GM21723 (cell line): Measurements from ENCODE around the gene TSTD1.
"Not testable (repeated sequence)": the region's sequence is repeated elsewhere in the genome, so short reads cannot be mapped to it uniquely, and the experiment has no call there.

Source experiments
- ATAC-seq: cut with Tn5 transposase; IDR thresholded peaks from one replicate; pipeline ENCODE4 v1.9.1; 2021; ENCODE audit warnings: mild to moderate bottlenecking, moderate library complexity; ENCODE audit not compliant: unreplicated experiment

TSTD1 gene

DNA sequence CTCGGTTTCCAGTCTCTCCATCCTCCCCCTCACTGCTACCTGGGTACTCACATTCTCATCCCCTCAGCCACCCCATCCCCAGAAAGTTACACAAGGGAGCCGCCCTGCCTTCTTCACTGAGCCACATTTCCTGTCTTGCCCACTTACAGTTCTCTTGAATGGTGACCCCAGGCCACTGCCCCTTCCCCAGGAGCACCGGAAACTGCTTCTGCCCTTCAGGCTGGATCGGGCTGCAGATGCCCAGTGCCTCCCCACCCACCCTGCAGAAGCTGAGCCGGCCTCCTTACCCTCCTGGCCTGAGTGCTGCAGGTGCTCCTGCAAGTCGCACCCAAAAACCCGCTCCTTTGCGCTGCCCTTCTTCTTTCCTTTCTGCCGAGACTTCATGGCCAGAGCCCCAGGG, 30.5 kb upstream of the TSTD1 start:
- peak; percentile 11 for ATAC-seq

DNA sequence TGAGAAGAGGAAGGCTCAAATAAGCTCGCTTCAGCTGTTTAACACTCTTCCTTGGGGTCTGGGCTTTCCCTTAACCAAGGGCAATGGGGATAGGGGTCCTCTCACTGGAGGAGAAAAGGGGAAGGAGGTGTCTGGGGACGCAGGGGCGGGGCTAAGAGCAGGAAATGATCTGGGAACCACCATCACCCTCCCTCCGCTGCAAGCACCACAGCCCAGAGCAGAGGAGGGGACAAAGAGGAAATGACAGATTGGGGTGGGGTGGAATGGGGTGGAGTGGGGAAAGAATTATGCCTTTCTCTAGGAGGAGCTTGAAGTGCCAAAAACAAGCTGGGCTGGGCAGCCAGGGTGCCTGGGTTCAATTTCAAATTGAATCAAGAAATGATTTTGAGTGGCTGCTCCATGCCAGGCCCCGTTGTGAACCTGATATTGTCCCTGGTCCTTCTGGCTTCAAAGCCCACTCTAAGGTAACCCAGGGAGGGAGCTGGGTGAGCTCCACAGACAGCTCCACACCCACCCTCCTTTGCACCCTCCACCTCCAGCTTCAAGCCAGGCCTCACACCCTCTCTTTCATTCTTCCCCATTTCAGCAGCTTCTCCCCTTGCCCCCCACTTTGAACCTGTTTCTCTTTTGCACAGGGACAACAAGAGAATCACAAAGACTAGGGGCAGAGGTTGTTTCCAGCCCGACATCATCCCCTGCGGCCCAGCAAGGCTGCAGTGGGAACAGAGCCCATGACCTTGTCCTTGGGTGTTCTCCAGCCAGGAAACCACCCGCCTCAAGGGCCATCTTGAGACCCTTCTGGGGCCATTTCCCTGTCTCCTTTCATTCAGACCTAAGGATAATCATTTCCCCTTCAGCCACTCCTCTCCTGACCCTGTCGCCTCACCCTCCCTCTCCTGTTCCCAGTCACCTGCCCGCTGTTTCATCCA, 29.8 kb upstream of the TSTD1 start:
- peak; percentile 57 for ATAC-seq

- no peak for ATAC-seq
These were observed 27.9 kb upstream of the TSTD1 start for GRCh38 chr1:161066694-161067093.

DNA sequence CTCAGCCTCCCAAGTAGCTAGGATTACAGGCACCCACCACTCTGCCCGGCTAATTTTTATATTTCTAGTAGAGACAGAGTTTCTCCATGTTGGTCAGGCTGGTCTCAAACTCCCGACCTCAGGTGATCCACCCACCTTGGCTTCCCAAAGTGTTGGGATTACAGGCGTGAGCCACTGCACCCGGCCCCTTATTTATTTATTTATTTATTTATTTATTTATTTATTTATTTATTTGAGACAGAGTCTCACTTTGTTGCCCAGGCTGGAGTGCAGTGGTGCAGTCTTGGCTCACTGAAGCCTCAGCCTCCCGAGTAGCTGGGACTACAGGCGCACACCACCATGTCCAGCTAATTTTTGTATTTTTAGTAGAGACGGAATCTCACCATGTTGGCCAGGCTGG, 26.9 kb upstream of the TSTD1 start:
- ATAC-seq, result not testable (repeated sequence)

DNA sequence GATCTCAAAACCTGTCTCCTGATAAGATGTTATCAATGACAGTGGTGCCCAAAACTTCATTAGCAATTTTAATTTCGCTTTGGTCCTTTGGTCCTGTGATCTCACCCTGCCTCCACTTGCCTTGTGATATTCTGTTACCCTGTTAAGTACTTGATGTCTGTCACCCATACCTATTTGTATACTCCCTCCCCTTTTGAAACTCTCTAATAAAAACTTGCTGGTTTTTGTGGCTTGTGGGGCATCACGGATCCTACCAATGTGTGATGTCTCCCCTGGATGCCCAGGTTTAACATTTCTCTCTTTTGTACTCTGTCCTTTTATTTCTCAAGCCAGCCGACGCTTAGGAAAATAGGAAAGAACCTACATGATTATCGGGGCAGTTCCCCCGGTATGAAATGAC, 25.2 kb upstream of the TSTD1 start:
- not testable (repeated sequence) for ATAC-seq

- ATAC-seq, result no peak
These were observed 22.7 kb upstream of the TSTD1 start for GRCh38 chr1:161061419-161061818.

GRCh38 chr1:161059293-161059692, 20.5 kb upstream of the TSTD1 start:
- ATAC-seq, result no peak

DNA sequence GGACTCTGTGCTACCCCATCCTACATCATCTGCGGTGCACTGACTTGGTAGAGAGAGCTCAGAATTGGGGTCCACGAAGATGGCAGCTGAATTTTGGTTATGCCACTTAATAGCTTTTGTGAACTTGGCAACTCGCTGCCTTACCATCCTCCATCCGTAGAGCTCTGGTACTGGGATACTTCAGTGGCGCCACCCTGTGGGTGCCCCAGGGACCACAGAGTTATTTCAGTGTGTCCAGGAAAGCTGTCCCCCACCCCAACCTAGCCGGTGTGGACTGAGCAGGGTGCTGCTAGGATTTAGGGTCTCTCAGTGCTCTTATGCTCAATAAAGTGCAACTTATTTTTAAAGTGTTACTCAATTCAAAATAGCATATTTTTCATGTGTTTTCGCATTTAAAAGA, 16.0 kb upstream of the TSTD1 start:
- ATAC-seq, result no peak

DNA sequence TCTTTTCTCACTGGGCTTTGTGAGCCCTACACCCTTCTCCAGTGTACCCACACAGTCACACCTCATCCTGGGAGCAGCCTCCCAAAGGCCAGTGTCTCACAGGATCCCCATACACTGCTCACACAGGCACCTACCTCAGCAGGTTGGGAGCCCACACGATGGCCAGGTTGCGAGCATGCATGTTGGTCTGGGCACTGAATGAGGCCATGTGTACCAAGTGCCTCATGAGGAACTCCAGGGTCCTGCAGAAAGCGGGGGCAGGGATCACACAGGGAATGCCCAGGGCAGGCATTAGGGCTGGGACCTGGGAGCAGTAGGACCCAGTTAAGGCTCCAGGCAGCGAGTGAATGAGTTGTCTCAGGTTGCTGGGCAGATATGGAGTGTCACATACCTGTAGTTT, 15.5 kb upstream of the TSTD1 start:
- ATAC-seq, result no peak

- ATAC-seq, result no peak
These were observed 14.1 kb upstream of the TSTD1 start for GRCh38 chr1:161052899-161053298.

DNA sequence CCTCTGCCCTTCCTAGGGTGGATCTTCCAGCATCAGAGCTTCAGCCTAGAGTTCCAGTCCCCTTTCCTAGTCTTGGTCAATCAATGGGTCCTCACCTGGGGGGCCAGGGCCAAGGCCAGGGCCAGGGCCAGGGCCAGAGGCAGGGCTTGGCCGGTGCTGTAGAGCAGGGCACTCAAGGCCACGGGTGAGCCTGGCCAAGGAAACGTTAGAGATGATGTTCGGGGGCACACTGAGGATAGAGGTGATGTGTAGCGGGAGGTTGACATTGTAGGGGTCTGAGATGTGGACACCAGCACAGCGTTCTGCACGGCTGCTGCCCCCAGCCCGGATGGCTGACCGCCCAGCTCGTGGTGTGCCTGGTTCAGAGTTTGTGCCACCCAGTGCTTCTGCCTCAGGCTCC, 12.5 kb upstream of the TSTD1 start:
- no peak for ATAC-seq

DNA sequence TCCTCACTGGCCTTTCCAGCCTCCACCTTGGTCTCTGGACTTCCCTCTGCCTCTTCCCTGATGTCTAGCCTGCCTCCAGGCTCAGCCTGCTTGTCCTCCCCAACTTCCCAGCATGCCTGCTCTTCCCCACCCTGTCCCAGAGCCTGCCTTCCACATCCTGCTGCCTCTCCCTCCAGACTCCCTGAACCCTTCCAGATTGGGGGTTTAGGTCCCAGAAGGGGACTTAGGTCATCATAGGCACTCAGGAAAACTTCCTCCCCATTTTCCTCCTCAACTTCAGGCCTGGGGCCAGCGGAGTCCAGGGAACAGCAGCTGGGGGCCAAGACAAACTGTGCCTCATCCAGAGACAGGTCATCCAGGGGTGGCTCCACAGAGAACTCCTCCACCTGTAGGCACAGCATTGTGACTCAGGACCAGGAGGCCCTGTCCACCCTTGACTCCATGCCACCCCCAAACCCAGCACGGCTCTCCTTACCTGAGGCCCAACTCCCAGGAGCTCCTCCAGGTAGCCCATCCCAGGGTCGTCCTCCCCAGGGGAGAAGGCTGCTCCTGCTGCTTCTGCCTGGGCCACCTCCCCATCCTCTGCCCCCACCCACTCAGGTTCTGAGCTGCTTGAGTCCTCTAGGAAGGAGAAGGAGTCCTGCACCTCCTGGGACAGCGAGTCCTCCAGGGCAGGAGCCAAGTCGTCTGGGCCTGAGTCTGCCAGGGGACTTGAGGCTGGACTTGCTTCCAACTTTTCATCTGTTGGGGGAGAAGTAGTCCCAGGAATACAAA, 10.4 kb upstream of the TSTD1 start:
- ATAC-seq, result no peak

DNA sequence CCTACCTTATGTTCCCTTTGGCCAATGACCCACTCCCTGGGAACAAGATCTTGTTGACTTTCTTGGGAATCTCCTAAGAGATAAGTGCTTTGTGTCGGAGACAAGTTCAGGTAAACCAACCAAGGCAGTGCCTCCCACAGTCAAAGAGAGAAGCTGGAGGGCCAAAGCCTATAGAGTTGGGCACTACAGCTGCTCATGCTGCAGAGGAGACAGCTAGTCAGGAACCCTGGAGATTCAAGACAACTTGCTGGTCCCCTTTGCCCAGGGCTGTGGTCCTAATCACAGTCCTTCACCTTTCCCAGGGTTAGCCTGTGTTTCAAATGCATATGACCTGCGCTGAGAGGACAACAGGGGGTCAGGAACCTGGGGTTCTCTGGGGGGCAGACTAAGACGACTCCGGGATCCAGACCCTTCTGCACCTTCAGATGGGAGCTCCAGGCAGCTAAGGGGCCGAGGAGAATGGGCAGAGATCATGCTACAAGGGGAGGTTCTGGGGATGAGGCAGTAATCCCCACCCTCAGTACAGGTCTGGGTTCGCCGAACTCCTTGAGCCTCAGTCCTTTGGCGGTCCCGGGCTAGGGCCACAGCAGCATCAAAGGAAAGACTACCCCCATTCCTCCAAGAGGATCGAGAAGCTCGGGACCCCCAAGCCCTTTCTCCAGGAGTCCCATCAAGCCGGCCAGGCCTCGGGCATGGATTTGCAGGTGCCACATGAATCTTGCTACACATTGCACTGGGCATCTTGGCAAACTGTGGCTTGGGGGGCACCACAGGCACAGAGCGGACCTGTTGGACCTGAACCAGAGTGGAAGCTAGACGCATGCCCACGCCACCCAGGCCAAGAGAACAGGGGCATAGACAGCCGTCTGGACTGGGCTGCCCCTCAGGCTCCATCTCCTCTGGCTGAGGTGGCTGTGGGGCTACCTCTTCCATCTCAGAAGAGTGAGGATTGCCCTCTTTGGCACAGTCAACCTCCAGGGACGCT, 9.0 kb upstream of the TSTD1 start:
- no peak for ATAC-seq

GRCh38 chr1:161046605-161047228, 8.0 kb upstream of the TSTD1 start:
- ATAC-seq, result peak; percentile 38

DNA sequence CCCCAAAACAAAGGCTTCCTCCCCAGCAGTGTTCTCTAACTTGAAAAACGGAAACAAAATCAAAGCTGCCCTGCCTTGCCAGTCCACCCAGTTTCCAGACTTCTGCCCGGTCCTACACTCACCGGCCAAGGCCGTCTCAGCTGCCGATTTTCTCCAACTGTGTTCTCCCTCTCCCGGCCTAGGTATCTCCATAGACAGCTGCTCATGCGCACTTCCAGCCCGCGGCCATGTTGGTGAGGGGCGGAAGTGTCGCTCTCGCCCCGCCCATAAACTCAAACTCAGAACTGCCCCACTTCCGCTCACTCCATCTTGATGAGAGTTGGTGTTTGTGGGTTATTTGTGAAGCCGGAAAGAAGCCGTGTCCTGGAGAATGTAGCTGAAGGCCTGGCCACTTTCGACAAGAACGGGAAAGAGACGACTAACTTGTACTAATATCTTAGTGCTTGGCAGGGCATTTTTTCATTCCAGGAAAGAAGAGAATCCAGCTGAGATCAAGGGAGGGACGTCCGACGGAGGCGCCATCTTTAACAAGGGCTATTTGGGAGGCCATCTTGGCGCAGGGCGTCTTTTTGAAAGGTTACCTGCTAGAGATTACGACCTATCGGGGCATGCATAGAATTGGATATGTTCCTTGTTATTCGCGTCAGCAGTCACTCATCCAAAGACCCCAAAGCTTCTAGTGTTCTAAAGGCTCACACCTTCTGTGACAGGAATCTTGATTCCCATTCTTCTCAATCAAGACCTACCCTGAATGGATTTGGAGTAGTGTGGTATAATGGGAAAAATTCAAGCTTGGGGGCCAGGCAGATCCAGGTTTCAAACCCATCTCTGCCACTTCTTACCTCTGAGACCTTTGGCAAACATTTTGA, 7.2 kb upstream of the TSTD1 start, which contains the start of gene USF1:
Gene USF1, minus strand, starts transcription at position 242 of the 869 bp plus-strand sequence. CDS start 2,702 bp downstream, outside the sequence.
- ATAC-seq, result peak; percentile 62

DNA sequence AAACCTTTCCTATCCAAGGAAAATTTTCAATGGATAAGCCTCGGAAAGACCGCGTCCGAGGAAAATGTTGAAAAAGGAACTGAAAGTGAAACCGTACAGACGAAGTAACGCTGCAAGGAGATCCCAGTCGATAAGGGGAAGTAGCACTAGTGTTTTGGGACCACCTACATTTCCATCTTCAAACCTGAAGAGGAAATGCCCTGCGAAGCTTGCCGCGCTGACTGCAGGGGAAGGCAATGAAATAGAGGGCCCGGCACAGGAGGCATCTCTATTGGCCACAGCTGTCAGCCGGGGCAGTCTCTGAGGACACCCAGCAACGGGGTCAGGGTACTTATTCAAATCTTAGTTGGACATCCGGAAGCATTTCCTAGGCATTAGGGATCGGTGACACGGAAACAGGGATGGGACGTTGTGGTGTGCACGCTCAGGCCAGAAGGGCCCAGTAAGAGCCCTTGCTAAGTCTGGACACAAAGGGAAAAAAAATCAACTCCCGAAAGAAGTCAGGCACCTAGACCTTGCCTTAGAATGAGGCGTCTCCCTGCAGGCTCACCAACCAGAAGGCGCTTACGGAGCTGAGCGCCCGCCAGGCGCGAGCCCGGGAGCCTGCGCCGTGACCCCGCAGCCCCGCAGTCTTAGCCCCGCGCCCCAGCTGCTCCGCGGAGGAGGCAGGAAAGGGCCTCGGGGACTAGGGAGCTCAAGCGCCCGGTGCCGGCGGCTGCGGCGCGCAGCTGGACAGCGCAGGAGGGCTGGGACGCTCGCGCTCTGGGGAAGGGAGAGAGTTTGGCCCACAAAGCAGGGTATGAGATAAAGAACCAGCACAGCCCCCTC, 6.4 kb upstream of the TSTD1 start:
- ATAC-seq, result peak; percentile 34

- ATAC-seq, result no peak
These were observed 5.8 kb upstream of the TSTD1 start for GRCh38 chr1:161044535-161044907.

- no peak for ATAC-seq
These were observed 782 bp upstream of the TSTD1 start for GRCh38 chr1:161039546-161039945.
